ENCODE measurements around the gene TEKT5.
A peak's percentile ranks its signal among the peaks of the same experiment; 100 is the strongest.
"Not testable (repeated sequence)": the region's sequence is repeated elsewhere in the genome, so short reads cannot be mapped to it uniquely, and the experiment has no call there.

The TEKT5 gene

GRCh38 chr16:10694830-10695229, at the start of gene TEKT5:
Gene TEKT5, minus strand, starts transcription at chr16:10694930. Its CDS starts 57 bp downstream, at chr16:10694873.
- no peak for DNase-seq

GRCh38 chr16:10743610-10744369, 49.1 kb upstream of the TEKT5 start, which contains the start of gene NUBP1:
Gene NUBP1, plus strand, starts transcription at chr16:10743842. Its CDS starts 22 bp downstream, at chr16:10743864.
- DNase-seq = peak; percentile 98

GRCh38 chr16:10743227-10743609, 48.5 kb upstream of the TEKT5 start:
- no peak for DNase-seq

GRCh38 chr16:10741844-10742243, 47.1 kb upstream of the TEKT5 start:
- no peak for DNase-seq

GRCh38 chr16:10741249-10741648, 46.5 kb upstream of the TEKT5 start:
- not testable (repeated sequence) for DNase-seq

GRCh38 chr16:10740845-10741208, 46.1 kb upstream of the TEKT5 start:
- DNase-seq = no peak

- no peak for DNase-seq
Observed at GRCh38 chr16:10740000-10740844, 45.5 kb upstream of the TEKT5 start.

GRCh38 chr16:10738231-10739077, 43.7 kb upstream of the TEKT5 start:
- peak; percentile 18 for DNase-seq

GRCh38 chr16:10737068-10737625, 42.4 kb upstream of the TEKT5 start:
- DNase-seq = peak; percentile 51

- no peak for DNase-seq
Observed at GRCh38 chr16:10731790-10732189, 37.1 kb upstream of the TEKT5 start.

GRCh38 chr16:10729104-10730048, 34.6 kb upstream of the TEKT5 start:
- peak; percentile 55 for DNase-seq

- DNase-seq = no peak
Observed at GRCh38 chr16:10728003-10728887, 33.5 kb upstream of the TEKT5 start.

- DNase-seq = no peak
Observed at GRCh38 chr16:10708969-10709368, 14.2 kb upstream of the TEKT5 start.

- DNase-seq = no peak
Observed at GRCh38 chr16:10699756-10700155, 5.0 kb upstream of the TEKT5 start.

- DNase-seq = no peak
Observed at GRCh38 chr16:10694306-10694705, 424 bp downstream of the TEKT5 start.

- DNase-seq = no peak
Observed at GRCh38 chr16:10693889-10694288, 841 bp downstream of the TEKT5 start.

GRCh38 chr16:10692470-10692869, 2.3 kb downstream of the TEKT5 start:
- DNase-seq = no peak

- DNase-seq = no peak
Observed at GRCh38 chr16:10688726-10689125, 6.0 kb downstream of the TEKT5 start.

- no peak for DNase-seq
Observed at GRCh38 chr16:10688291-10688690, 6.4 kb downstream of the TEKT5 start.

- no peak for DNase-seq
Observed at GRCh38 chr16:10685709-10686108, 9.0 kb downstream of the TEKT5 start.
